ENCODE results near the gene P2RX5.
"Not testable (repeated sequence)": the region's sequence is repeated elsewhere in the genome, so short reads cannot be mapped to it uniquely, and the experiment has no call there.

Gene P2RX5

DNA sequence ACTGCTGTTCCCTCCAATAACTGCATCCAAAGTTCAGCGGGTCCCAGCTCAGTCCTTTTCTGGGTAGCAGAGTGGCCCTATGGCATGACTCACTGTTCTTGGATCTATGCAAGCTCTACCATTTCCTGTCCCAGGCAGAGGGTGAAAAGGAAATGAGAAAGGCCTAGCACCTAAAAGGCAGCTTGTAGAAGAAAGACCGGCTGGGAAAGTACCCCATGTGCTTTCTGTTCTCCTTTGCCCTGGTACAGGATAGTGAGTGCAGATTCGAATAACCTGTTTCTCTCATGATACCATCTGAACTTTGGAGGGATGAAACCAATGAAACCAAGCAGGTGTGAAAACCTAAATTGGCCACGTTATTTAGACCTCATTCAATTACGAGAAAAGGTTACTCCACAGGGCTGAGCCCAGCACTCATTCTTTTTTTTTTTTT lies 15.0 kb upstream of the P2RX5 start:
- no peak for DNase-seq

DNA sequence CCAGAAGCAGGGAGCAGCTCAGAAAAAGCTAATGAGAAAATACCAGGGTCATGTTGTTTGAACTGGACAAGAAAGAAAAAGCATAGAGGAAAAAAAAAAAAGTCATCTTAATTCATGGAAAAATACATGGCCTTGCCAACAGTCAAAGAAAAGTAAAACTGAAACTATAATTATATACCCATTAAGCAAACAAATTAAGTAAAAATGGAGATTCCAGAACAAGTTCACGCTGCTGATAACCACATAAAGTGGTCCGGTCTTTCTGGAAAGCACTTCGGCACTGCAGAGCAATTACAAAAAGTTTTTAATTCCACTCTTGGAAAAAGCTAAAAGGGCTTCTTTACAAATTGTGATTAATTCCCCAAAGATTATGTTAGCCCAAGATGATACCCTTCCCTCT lies 12.4 kb upstream of the P2RX5 start:
- no peak for DNase-seq

DNA sequence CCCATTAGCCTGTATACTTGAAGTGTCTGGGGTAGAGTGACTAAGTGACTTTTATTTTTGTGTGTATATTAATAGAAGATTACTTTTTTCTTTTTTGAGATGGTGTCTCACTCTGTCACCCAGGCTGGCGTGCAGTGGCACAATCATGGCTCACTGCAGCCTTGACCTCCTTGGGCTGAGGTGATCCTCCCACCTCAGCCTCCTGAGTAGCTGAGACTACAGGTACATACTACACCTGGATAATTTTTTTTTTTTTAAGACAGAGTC lies 9.7 kb upstream of the P2RX5 start:
- DNase-seq = not testable (repeated sequence)

DNA sequence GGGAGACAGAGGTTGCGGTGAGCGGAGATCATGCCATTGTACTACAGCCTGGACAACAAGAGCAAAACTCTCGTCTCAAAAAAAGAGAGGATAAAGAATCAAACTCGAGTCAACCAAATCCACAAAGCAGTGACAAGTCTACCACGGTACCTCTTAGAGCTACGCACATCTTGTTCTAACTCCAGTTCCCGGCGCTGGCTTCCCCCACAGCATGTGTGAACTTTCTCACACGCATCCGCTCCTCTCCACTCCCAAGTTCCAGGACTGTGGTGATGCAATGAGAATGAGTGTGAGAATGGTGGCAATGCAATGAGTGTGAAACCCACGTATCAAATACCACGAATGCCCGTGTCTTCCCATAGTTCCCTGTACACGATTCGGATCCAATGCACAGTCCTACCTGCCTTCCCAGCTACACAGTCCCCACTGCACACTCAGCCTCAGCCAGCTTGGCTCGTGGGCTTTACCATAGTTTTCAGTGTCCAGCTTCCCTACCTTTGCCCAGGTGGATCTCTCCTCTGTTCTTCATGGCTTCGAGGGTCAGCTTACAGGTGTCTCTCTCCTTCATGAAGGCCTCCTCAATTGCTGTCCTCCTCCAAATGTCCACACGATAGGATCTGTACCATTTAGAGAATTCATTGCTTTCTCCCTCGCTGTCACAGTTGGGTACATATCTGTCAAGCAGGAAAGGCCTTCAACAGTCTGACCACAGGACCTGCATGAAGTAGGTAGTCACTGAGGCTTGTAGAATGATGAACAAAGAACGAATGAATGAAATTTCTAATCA lies 9.2 kb upstream of the P2RX5 start:
- DNase-seq = no peak

DNA sequence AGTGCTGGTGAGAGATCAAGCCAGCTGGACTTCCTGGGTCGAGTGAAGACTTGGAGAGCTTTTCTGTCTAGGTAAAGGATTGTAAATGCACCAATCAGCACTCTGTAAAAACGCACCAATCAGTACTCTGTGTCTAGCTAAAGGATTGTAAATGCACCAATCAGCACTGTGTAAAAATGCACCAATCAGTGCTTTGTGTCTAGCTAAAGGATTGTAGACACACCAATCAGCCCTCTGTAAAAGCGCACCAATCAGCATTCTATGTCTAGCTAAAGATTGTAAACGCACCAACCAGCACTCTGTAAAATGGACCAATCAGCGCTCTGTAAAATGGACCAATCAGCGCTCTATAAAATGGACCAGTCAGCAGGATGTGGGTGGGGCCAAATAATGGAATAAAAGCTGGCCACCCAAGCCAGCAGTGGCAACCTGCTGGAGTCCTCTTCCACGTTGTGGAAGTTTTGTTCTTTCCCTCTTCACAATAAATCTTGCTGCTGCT lies 6.1 kb upstream of the P2RX5 start:
- not testable (repeated sequence) for DNase-seq

DNA sequence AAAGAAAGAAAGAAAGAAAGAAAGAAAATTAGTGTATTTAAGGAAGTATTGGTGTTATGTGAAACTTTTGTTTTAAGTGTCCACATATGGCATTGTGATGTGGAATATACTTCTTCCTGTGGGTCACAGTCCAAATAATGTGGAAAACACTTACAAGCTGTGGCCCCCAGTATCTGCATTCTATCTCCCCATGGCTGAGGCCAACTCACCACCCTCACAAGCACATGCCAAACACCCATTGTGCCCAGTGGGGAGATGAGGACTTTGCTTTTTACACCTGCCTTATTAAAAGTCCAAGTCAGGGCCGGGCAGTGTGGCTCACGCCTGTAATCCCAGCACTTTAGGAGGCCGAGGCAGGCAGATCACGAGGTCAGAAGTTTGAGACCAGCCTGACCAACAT lies 4.0 kb upstream of the P2RX5 start:
- no peak for DNase-seq

DNA sequence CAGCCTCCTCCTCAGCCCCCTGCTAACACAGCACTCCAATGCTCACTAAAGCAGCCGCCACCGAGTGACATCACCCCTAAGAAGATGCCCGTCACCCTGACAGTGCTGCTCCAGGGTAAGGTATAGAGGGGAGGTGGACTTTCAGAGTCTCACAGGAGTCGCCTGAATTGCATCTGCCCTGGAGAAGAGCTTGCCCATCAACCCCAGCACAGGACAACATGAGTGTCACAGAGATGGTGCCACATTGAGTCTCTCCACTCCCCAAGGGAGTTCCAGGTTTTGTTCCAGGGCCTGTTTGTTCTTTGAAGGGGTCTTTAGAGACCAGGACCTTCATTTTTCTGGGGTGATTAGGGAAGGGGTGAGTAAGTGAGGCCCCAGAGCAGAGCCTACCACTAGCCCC lies 2.2 kb upstream of the P2RX5 start:
- no peak for DNase-seq

DNA sequence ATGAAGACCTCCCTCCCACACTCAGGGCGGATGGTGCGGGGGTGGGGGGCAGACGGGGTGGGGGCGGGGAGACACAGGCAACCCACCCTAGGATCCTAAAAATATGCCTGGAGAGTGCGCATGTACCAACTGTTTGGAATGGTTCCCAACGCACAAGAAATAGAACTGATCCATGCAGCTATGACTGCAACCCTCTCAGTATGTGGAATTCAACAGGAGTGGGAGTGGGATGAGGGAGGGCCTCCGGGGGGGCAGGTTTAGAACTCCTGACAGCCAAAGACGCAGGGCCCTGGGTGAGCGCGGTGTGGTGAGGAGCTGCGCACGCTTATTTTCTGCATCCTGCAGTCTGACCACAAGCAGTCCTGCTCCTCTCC lies 1.1 kb upstream of the P2RX5 start:
- DNase-seq = no peak

DNA sequence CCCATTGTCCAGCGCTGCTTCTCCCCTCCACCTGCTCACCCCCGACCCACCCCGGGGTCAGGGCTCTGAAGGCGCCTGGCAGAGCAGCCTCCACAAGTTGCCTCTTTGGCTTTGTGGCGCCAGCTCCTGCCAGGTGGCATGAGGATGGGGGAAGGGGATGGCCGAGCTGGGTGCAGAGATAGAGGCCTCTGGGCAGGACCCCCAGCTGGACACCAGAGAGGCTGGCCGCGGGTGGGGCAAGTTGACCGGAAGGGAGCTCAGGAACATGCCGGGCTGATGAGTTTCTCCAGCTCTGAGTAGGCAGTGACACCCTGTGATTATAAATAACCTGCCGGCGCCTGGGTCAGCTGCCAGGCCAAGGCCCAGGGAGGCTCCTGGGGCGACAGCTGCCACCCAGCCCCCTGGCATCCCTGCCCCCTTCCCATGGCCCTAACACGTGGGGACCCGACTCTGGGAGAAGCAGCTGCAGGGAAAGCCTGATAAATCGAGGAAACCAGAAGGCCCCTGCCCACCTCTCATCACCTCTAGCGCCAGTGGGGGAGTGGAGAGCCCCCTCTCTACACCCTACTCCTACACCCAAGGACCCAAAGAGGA lies 729 bp downstream of the P2RX5 start:
- DNase-seq = no peak

DNA sequence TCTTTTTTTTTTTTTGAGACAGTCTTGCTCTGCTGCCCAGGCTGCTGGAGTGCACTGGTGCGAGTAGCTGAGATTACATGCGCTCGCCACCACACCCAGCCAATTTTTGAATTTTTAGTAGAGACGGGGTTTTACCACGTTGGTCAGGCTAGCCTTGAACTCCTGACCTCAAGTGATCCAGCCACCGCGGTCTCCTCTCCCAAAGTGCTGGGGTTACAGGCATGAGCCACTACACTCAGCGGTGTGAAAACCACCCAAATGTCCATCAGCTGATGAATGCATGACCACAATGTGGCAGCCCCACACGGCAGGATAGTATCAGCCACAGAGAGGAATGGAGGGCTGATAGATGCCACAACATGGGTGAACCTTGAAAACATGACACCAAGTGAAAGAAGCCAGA lies 2.1 kb downstream of the P2RX5 start:
- DNase-seq = no peak

DNA sequence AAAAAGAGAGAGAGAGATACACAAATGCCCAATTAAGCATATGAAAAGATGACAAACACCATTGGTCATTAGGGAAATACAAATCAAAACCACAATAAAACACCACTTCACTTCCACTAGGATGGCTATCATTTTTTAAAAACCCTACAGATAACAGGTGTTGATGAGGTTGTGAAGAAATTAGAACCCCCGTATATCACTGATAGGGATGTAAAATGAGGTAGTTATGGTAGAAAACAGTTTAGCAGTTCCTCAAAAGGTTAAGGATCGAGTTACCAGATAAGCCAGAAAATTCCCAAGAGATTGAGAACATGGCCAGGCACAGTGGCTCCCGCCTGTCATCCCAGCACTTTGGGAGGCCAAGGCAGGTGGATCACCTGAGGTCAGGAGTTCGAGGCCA lies 2.8 kb downstream of the P2RX5 start:
- no peak for DNase-seq

DNA sequence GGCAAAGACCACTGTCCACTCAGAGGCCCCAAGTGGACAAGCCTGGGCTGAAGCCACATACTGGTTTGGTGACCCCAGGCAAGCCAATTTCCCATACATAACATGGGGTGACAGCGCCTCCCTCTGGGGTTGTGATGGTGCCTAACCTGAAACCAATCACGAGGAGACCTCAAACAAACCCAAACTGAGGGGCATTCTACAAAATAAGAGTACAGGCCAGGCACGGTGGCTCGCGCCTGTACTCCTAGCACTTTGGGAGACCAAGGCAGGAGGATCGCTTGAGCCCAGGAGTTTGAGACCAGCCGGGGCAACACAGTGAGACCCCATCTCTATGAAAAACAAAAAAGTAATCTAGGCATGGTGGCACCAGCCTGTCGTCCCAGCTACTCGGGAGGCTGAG lies 3.6 kb downstream of the P2RX5 start:
- DNase-seq = no peak

DNA sequence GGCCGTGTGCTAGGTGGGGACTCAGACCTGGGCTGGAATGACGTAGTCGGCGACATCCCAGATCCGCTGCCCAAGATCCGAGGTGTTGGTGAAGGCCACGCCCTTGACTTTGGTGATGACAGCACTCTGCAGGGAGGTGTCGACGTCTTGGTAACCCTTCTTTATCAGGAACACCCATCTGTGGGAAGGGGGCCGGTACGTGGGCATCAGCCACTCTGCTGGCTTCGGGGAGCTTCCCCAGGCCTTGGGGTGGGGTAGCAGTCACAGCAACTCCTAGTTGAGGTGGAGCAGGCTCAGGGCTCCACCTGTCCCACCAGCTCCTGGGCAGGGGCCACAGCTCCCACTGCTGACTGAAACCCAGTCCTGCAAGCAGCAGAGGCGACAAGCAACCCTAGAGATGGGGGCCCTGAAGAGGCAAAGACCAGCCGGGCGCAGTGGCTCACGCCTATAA lies 4.3 kb downstream of the P2RX5 start:
- DNase-seq = no peak

DNA sequence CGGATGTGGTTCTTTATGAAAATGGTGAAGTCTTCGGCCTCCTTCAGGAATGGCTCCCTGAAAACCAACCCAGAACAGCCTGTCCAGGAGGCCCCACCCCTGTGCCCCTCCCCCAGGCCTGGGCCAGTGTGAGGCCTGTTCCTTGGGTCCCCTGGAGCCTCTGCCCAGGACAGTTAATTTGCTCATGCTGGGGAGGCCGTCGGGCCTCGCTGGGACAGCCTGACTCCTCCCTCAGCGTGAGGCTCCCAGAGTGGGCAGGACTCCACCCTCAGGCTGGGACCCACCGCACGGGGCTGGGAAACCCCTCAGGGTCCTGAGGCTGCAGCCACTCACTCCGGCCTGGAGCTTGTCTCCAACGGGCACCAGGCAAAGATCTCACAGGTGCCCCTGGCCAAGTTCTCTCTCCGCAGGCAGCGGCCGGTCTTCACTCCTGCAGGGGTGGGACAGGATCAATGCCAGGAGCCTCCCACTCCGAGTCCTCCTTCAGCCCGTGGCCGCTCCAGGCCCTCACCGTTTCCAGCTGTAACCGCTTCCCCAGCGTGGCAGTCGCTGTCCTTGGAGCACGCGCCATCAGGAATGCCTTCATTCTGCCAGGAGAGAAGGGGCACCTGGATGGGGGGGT lies 5.8 kb downstream of the P2RX5 start:
- no peak for DNase-seq

DNA sequence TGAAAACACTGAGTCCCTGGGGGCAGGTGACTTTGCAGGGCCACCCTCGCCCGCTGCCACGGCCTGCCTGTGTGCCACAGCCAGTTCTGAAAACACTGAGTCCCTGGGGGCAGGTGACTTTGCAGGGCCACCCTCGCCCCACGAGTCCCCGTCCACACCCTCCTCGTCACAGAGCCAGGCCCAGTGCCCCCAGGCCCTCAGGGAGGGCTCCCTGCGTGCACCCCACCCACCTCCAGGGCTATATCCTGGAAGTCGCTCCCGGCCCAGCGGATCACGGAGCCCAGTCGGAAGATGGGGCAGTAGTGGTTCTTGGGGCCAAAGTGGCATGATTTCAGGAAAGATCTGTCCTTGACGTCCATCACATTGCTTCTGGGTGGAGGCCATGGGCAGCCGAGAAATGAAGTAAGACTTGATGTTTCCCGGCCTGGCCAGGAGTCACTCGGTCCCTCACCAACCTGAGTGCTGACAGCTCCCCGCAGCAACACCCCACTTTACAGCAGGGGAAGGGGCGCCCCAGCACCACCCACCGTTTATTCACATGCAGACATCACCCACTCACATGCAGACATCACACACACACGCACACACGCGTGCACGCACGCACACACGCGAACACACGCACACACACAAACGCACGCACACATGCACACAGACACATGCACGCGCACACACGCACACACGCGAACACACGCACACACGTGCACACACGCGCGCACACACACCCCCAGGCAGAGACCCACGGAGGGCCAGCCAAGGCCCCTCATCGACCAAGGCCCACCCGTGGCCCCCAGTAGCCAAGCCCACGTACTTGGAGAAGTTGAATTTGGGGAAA lies 6.5 kb downstream of the P2RX5 start:
- no peak for DNase-seq

DNA sequence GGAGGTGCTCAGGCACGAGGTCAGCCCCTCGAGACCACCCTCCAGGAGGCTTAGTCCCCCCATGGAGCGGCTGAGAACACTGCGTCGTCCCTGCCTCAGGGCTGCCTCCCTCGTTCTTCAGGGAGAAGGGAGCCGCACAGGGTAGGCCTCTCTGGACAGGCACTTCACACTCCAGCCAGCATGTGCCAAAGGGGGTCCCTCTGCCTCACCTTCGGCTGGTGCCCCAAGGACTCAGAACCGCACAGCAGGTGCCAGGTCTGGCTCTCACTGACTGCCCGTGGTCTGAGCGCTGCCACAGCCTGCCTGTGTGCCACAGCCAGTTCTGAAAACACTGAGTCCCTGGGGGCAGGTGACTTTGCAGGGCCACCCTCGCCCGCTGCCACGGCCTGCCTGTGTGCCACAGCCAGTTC lies 7.1 kb downstream of the P2RX5 start:
- DNase-seq = no peak

DNA sequence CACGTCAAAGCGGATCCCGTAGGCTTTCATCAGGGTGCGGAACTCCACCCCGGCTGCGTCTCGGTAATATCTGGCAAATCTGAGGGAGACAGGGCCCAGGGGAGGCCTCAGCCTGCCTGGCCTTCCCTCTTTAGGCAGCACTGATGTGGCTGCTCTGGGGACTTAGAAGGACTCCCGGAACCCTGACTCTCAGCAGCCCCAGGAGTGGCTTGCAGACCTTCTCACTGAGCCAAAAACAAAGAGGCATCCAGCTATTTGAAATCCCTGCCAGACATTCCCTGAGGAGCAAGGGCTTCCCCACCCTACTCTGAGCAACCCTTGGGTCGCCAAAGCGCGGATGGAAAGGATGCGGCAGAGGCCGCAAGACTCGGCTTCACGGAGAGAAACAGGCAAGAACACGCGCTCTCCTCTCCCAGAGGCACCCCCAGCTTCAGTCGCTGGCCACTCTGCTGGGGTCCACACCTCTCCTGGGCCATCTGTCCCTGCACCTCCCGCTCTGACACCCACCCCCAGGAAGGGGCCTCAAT lies 7.9 kb downstream of the P2RX5 start:
- DNase-seq = no peak

DNA sequence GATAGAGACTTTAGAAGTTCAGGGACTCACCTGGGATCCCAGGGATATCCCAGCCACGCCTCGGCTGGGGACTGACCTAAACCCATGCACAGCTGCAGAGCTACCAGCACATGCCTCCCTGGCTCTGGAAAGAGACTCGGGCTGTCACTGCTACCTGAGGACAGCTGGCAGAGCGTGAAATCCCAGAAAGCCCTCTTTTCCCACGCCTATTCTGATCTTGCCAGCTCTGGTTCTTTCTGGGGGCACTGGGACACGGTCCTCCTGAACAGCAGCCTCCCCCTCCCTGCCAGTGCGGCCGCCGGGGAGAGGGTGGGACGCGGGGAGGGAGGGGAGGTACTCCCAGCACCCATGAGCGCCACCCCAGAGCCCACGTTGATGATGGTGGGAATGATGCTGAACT lies 10.8 kb downstream of the P2RX5 start:
- DNase-seq = no peak

DNA sequence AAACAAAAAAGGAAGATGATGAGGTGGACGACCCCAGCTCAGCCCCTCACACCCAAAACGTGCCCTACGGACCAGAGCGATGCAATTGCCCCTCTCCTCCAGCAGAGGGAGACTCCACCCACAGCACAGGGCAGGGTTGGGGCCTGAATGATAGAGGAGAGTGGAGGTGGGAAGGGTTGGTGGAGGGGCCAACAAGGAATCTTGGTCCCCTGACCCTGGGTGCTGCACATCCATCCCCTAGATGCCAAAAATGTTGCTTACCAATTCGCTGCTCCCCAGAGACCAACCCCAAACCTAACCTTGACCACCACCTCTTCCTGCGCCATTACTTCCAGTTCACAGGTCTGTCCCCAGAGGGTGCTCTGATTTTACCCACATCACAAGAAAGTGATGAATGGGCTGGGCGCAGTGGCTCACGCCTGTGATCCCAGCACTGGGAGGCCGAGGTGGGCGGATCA lies 12.9 kb downstream of the P2RX5 start:
- DNase-seq = no peak

DNA sequence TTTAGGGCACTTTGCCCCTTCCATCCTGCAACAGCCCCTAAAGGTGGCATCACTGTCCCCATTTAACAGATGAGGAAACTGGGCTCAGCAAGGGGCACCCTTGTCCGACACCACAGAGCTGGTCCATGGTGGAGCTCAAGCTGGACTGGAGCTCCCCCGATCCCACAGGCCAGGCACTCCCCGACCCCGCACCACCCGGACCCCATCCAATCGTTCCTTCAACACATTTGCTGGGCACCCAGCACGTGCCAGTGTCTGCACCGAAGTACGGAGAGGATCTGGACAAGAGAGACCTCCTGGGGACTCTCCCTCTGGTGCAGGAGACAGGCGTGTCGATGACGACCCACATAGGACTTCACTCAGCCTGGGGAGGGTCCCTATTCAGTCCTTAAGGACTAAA lies 13.9 kb downstream of the P2RX5 start:
- DNase-seq = no peak

DNA sequence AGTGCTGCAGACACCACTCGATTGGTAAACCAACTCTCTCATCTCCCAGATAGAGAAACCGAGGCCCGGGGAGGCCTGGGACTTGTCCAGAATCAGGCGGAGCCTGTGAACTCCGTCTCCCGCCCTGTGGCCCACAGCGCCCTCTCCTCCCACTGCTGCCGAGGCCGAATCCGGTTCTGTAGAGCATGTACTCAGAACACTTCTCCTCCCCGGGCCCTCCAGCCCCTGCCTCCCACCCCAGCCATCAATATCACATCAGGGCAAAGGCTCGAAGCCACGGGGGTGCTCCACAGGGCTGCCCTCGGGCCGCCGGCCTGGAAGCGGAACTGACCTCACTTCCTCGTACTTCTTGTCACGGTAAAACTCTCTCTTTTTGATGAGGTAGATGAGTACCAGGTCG lies 14.4 kb downstream of the P2RX5 start:
- DNase-seq = no peak

DNA sequence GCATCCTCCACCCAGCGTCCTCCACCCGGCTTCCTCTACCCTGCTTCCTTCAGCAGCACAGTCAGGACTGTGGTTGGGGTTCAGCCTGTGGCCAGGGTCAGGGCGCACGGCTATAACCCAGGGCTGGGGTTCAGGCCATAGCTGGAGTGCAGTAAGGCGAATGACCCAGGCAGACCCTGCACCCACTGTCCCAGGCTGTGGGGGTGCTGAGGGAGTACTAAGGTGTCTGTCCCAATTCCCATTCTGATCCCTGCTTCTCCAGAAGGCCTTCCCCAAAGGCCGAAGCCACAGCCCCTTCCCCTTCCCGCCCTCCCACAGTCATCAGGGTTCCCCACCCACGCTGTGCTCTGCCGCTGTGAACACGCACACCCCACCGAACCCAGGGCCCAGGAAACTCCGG lies 14.9 kb downstream of the P2RX5 start:
- no peak for DNase-seq

DNA sequence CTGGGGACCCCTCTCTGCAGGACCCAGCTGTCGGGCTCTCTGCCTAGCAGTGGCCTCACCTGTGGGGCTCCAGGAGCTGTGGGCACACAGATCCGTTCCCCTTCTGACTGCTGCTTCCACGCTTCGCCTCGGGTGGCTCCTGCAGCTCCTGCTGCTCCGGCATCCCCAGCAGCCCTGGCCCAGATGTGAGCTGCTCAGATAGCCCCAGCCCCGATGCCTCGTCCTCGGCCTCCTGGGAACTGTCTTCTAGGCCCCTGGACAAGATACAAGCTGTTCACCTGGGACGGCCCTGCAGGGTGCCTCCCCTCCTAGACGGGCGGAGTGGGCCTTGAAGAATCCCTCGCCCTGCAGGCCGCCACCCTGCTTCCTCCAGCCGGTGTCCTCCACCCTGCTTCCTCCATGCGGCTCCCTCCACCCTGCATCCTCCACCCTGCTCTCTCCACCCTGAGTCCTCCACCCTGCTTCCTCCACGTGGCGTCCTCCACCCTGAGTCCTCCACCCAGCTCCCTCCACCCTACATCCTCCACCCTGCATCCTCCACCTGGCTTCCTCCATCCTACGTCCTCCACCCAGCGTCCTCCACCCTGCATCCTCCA lies 16.3 kb downstream of the P2RX5 start:
- no peak for DNase-seq
